ENCODE data around the gene MANEA.

The MANEA gene

DNA sequence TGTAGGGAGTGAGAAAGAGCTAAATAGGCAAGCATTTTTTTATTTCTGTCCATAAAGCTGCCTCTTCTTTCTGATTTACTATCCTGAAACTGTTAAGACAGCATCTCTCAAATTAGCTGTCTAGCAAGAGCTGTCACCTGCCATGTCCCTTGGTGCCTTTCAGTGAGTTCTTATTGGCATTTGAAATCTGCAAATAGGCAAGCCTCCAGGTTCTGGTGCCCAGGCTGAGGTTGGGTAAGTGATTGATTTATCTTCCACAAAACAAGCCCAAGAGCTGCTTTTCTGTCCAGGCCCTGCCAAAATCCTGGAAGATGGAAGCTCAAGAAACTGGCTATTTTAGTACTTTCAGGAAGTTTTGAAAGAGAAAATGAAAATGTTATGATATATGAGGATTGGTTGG, 22.4 kb downstream of the MANEA start:
- TF ChIP-seq, protein P1, sequence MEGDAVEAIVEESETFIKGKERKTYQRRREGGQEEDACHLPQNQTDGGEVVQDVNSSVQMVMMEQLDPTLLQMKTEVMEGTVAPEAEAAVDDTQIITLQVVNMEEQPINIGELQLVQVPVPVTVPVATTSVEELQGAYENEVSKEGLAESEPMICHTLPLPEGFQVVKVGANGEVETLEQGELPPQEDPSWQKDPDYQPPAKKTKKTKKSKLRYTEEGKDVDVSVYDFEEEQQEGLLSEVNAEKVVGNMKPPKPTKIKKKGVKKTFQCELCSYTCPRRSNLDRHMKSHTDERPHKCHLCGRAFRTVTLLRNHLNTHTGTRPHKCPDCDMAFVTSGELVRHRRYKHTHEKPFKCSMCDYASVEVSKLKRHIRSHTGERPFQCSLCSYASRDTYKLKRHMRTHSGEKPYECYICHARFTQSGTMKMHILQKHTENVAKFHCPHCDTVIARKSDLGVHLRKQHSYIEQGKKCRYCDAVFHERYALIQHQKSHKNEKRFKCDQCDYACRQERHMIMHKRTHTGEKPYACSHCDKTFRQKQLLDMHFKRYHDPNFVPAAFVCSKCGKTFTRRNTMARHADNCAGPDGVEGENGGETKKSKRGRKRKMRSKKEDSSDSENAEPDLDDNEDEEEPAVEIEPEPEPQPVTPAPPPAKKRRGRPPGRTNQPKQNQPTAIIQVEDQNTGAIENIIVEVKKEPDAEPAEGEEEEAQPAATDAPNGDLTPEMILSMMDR (IDR thresholded peaks at IDR 0.05; ENCODE audit: borderline replicate concordance, control extremely low read depth, extremely low read depth, insufficient read depth, missing control alignments) = no peak
- in situ Hi-C loops (cut with MboI; ENCODE audit: low sequenced_read_pairs, unreplicated experiment) = no loop called here
- no peak for DNase-seq (ENCODE audit: low spot score)

DNA sequence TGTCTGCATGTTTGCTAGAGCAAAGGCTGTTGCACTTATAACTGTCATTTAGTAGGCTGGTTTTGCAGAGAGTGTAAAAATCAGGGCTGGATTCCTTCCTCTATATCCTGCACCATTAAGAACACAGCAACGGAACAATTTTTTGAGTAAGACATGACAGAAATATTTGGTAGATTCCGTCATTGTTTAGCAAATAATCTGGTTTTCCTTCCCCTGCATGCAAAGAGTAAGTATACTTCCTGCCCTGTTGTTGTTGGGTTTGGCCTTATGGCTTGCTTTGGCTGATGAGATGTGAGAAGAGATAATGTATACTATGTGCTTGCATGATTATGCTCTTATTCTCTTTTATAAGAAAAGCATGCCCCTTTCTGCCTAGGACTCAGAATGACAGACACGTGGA, 23.8 kb downstream of the MANEA start:
- in situ Hi-C loops (cut with MboI; ENCODE audit: low sequenced_read_pairs, unreplicated experiment) = no loop called here
- TF ChIP-seq, protein P1 (IDR thresholded peaks at IDR 0.05; ENCODE audit: borderline replicate concordance, control extremely low read depth, extremely low read depth, insufficient read depth, missing control alignments) = no peak
- no peak for DNase-seq (ENCODE audit: low spot score)

DNA sequence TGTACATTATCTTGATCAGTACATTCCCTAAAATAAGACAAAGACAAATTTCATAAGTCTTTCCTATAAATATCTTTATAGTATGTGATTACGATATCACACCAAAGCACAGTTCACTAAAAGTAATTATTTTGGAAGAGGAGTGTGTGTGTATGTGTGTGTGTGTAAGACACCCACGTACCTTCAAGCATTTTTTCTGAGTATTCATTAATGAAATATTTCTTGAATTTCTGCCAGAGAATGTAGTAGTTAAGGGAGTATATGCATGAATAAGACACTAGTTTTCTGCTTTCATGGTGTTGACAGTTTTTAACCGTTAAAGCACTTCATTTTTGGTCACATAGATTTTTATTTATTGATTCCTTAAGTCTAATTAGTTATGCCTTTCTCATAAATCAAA, 36.8 kb downstream of the MANEA start:
- TF ChIP-seq, protein P1 (IDR thresholded peaks at IDR 0.05; ENCODE audit: borderline replicate concordance, control extremely low read depth, extremely low read depth, insufficient read depth, missing control alignments) = no peak
- no peak for DNase-seq (ENCODE audit: low spot score)
- in situ Hi-C loops (cut with MboI; ENCODE audit: low sequenced_read_pairs, unreplicated experiment) = no loop called here

DNA sequence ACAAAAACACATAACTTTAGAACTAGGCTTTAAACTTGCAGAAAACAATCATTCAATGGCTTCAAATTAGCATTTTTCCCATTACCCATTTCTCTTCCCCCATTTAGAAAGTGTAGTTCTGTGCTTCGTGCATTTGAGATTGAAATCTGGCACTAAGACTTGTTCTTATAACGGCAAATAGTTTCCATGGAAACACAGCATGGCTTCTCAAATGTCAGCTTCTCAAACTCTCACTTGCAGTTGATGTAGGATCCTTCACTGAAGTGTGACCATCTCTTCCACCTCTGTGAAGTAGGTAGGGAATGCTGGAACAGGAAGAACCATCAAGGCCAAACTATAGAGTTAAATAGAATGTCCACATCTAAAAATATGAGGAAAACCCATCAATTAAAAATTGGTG, 52.2 kb downstream of the MANEA start:
- in situ Hi-C loops (cut with MboI; ENCODE audit: low sequenced_read_pairs, unreplicated experiment) = no loop called here
- TF ChIP-seq, protein P1 (IDR thresholded peaks at IDR 0.05; ENCODE audit: borderline replicate concordance, control extremely low read depth, extremely low read depth, insufficient read depth, missing control alignments) = no peak
- no peak for DNase-seq (ENCODE audit: low spot score)

DNA sequence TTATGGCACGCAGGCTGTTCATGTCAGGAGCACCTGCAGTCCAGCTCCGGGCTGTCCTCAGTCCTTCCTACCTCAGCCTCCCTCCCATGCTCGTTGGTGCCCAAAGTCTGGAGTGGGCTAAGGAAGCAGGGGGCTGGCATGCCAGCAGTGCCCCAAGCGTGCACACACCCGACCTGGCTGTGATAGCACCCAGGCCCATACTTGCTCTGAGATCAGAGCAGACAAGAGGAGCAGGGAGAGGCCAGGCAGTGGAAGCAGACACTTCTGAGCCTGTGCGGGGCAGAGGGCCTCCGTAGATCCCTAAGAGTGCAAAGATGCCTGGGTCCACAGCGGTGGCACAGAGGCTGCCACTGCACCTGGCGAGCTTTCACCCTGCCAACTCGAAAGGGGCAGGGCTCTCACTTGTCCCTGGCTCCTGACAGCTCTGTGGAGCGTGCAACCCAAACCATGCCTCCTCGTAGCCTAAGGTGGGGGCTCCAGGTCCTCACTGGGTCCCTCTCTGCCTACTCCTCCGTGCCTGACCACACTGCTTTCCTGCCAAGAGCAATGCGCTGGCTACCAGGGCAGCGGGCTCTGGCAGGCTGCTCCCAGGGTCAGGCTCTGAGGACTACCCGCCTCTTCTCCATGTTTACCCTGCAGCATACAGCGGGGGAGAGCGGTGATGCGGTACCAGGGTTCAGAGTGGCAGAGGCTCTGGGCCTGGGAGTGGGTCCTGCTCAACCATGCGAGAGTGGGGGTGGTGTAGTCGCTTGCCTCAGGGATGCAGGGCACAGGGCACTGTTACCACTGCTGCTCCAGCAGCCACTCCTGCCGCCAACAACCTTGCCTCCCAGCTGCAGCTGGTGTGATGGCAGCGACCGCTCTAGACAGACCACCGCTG, 59.5 kb downstream of the MANEA start:
- in situ Hi-C loops (cut with MboI; ENCODE audit: low sequenced_read_pairs, unreplicated experiment) = no loop called here
- TF ChIP-seq, protein P1 (IDR thresholded peaks at IDR 0.05; ENCODE audit: borderline replicate concordance, control extremely low read depth, extremely low read depth, insufficient read depth, missing control alignments) = no peak
- DNase-seq (ENCODE audit: low spot score) = no peak

DNA sequence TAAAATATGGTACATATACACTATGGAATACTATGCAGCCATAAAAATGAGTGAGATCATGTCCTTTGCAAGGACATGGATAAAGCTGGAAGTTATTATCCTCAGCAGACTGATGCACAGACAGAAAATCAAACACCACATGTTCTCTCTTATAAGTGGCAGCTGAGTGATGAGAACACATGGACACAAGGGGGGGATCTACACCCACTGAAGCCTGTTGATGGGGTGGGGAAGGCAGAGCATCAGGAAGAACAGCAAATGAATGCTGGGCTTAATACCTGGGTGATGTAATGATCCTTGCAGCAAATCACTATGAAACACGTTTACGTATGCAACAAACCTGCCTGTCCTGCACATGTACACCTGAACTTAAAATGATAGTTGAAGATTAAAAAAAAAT, 71.3 kb downstream of the MANEA start:
- no peak for DNase-seq (ENCODE audit: low spot score)
- TF ChIP-seq, protein P1 (IDR thresholded peaks at IDR 0.05; ENCODE audit: borderline replicate concordance, control extremely low read depth, extremely low read depth, insufficient read depth, missing control alignments) = no peak
- in situ Hi-C loops (cut with MboI; ENCODE audit: low sequenced_read_pairs, unreplicated experiment) = no loop called here
